ENCODE measurements around the gene CEP152.
"Not testable (repeated sequence)": the region's sequence is repeated elsewhere in the genome, so short reads cannot be mapped to it uniquely, and the experiment has no call there.

CEP152 gene

DNA sequence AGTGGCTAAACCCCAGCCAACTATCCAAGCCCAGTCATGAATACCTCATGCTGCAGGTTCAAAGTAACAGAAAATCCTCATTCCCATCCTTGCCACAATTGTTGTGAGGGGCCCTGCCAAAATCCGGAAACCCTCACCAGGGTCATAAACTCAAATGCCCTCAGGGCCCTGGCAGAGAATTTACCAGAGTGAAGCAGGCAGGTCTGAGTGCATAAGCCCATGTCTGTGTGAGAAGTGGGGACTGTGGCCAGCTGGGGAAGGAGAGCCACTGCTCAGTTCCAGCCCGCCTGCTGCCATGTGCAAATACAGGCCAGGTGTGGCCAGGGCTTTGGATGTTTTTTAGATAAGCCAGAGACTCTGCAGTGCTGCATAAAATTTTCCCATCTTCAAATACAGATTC is 7.0 kb downstream of the CEP152 start:
- DNase-seq (ENCODE audit: low spot score), result no peak

DNA sequence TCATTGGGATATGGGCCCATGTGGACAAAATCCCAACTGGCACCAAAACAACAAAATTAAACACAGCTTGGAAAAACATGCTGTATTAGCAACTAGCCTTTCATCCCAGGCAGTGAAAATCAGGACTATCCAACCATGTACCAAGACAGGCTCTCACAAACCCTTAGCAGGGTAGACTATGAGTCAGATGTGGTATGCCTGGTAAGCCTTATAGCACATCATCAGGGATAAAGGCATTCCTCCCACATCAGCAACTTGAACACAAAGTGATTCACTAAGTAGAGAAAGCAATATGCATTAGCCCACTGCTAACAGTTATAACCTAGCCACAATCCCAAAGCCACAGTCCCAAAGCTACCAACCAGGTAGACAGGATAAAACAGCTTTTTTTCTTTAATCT is 8.0 kb downstream of the CEP152 start:
- DNase-seq (ENCODE audit: low spot score), result no peak

DNA sequence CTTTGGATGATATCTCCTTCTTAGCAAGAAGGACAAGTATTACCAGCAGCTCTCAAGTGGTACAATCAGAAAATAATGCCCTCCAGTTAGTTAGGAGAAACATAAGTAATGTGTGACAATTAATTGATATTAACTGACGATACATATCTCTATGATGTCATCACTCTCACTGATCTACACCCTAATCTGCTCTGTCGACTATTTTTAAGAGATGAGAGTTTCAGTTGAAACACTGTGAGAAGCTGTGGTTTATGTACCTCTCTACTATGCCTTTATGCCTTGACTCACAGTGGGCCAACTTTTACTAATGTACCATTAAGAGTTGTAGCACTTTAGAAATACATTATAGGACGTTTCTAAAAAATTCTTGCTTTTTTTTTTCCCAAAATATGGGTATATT is 8.6 kb downstream of the CEP152 start:
- no peak for DNase-seq (ENCODE audit: low spot score)

DNA sequence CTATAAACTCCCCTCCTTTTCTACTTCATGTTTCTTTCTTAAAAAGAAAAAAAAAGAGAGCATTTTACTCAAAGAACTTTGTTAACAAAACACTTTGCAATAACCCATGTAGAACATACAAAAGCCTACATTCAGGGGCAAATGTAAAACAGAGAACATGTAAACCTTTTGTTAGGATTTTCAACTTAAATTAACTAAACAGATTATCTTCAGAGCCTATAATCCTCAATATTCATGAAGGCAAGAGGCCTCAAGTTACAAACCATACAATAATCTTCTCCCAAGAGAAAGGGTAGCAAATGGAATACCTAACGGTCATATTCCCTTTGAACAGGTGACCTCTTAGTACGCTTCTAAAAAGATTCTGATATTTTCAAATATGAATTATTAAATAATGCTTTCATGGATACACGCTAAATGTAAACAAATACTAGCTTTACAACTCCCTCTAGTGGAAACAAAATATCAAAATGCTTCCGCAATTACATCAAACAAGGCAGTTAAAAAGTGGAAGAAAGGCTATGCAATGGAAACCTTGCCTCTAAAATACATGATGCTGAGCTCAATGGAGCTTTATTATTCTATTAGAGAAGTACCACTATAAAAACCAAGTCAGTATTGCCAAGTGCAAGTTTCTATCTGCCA is 9.9 kb downstream of the CEP152 start:
- DNase-seq (ENCODE audit: low spot score), result no peak

DNA sequence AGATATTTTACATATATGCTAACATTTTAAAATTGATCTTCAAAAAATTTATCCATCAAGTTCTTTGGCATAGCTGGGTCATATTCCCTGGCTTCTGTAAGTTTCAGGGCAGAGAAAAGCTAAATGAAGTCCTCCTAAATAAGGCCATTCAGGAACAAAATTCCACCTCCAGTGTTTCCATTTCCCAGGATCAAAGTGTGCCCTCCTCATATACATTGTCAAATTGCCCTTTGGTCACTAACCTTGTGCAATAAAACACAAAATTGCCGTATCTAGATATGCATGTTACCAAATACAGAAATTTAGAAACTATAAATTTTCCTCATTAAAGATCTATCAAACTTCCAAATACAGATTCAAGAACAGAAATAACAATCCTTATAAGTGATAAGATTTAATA is 10.6 kb downstream of the CEP152 start:
- no peak for DNase-seq (ENCODE audit: low spot score)

DNA sequence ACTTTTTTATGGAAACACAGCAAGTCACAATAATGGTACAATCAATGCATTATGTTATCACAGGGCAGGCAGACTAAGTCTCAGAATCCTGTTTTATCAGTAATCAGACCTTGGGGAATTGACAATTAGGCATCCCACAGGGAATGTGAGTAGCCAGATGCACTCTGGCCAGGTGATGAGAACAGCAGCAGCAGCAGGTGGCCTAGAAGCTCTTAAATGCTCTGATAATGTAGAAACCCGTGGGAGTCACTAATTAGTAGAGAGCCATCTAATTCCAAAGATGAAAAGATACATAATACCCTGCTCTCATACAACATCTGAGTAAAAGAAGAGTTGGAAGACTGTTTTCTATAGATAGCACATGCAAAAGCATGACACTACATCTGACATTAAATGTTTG is 12.6 kb downstream of the CEP152 start:
- DNase-seq (ENCODE audit: low spot score), result no peak

DNA sequence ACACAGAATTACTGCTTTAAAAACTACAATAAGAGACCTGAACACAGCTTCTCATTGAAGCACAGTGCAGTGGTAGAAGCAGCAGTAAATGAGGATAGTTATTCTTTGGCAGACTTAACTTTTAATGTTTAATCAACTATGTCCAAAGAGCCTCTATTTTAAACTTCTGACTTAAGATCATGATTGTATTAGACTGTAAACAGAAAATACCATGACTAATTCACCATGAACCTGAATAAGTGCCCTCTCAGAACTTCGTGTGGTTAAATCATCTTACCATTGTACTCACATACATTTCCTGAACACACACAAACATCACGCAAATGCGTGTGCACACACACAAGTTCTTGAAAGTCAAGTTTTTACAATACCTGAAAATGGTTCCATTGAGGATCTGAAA is 13.9 kb downstream of the CEP152 start:
- DNase-seq (ENCODE audit: low spot score), result no peak

DNA sequence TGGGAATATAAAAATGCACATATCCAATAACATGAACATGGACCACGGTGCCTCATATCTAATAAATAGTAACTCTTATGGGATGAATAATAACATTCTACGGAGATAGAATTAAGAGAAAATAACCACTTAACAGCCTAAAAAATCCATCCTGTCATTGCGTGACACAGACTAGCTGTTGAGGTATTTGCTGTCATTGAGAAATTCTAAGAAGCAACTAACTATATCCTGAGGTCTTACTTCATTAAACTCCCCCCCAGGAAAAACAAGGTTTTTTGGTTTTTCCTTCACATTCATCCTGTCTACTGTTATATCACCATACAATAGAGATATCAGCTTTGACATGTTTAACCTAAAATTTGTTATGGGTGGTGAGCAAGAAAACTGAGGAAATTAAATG is 14.3 kb downstream of the CEP152 start:
- DNase-seq (ENCODE audit: low spot score), result no peak

DNA sequence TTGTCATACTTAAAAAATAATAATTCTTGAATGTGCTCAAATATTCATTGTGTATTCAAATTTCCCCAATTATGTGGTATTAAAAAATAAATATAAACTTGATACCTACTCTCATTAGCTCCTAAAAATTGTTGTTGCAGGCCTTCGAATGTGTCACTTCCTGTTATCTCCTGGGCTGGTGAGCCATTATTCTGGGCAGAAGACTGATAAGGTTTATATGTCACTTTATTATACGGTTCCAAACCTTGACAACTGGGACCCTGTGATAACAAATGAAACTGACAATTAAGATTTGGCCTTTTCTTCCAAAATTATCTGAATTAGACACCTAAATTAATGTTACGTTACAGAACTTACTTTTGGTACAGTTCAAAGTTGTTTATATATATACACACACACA is 15.0 kb downstream of the CEP152 start:
- DNase-seq (ENCODE audit: low spot score), result no peak

DNA sequence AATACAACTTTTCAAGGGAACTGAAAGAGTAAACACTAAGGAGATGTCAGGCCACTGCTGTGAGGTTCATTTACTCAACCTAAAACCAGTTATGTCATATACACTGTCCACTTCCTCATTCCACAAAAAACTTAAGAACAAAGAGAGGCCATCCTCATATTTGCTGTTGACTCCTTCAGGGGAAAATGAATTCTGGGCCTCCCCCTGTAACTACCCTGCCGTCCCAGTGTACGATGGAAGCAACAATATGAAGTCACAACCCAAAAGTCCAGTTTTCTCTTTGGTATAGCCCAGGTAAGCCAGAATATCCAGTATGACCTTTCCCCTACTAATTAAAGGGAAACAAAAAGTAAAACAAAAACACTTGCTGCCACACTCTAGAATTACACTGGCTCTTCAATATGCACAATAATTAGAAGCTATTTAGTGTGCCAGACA is 16.2 kb downstream of the CEP152 start:
- no peak for DNase-seq (ENCODE audit: low spot score)

DNA sequence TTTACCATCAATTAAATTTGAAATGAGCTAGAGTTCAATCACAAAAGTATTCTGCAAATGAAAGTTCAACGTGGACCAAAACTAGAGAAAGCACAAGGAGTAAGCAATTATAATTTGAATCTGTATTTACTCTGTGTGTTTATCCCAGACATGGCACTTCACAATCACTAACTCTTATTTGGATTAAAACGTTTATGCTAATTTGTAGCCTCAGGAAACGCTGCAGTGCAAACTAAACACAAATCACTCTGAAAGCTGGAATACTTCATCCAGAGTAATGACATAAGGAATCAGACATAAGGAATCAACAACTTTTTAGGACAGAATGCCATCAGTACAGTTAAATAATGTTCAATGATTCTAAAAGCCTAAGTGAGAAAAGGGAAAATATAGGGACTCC is 18.5 kb downstream of the CEP152 start:
- DNase-seq (ENCODE audit: low spot score), result no peak

DNA sequence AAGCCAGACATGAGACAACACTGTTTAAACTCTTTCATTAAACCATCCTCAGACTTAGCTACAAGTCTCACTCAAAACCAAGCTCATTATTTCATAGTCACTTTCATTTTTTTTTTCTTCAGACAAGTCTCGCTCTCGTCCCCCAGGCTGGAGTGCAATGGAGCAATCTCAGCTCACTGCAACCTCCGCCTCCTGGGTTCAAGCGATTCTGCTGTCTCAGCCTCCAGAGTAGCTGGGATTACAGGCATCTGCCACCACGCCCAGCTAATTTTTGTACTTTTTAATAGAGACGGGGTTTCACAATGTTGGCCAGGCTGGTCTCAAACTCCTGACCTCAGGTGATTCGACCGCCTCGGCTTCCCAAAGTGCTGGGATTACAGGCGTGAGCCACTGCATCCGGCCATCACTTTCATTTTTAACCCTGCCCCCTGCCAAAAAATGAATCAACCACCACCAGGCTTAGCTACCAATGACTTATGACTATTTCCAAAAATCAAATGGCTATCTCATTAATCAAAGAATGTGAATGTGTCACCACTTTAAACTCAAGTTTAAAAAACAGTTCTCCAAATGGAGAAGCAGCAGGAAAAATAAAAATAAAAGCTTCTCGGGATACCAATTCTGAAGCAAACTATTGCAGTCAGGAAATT is 20.3 kb downstream of the CEP152 start:
- not testable (repeated sequence) for DNase-seq (ENCODE audit: low spot score)

DNA sequence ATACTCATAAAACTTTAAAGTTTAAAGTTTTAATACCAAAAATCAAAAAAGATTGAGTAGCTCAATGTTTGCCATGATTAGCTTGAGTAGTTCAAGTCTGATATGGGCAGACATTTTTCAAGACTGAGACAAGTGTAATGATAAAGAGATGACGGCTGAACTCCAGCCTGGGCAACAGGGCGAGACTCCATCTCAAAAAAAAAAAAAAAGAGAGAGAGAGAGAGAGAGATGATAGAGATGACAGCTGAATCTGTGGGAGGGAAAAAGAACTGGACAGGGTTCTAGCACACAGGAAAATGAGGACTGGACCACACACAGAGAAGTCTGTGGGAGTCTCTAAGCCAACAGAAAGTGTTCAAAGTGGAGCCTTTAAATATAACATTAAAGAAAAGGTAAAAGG is 25.2 kb downstream of the CEP152 start:
- no peak for DNase-seq (ENCODE audit: low spot score)

DNA sequence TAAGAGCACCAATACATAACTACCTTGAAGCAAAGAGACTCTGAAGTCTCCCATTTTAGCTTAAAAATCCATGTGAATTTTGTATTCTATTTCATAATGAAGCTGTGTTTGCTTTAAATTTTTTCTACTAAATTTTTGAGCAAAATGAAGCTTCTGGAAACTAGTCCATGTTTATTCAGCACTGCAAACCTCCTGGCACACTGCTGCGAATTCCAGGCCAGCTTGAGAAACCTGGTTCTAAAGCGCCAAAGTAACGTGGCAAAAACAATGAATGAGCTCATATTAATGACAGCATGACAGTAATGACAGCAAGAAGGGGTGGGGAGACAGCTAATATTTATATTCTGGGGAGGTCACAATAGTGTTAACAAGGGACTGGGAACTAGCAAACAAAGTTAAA is 25.7 kb downstream of the CEP152 start:
- DNase-seq (ENCODE audit: low spot score), result no peak

DNA sequence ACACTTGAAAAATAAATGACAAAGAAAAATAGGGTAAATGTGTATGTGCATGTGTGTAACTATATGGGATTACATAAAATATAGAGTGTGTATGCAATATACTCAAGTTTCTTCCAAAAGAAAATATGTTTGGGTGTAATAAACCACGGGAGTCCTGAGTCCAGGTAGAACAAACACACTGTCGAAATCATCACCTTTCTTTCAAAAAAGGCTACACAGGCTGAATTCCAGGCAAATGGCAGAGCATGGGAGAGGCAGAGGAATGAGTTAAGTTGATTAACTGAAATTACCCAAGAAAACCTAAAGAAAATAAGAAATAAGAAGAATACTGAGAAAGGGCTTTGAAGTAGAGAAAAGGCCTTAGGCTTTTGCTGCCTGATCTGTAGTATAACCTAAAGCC is 26.1 kb downstream of the CEP152 start:
- DNase-seq (ENCODE audit: low spot score), result no peak

DNA sequence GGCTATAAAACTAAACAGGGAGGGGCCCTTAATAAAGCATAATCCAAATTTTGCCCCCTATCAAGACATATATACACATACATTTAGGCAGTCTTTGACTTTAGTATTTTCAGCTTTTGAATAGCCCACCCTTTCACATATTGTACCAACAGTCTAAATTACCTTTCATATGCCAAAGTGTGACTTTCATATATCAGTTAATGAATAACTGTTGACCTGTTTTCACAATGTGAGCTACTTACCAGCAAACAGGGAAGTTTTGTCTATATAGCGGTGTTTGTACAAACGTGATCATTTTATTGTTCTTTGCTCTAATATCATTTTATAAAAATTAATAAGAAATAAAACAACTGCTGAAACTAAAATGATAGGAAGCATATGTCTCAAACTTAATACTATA is 28.0 kb downstream of the CEP152 start:
- DNase-seq (ENCODE audit: low spot score), result no peak

DNA sequence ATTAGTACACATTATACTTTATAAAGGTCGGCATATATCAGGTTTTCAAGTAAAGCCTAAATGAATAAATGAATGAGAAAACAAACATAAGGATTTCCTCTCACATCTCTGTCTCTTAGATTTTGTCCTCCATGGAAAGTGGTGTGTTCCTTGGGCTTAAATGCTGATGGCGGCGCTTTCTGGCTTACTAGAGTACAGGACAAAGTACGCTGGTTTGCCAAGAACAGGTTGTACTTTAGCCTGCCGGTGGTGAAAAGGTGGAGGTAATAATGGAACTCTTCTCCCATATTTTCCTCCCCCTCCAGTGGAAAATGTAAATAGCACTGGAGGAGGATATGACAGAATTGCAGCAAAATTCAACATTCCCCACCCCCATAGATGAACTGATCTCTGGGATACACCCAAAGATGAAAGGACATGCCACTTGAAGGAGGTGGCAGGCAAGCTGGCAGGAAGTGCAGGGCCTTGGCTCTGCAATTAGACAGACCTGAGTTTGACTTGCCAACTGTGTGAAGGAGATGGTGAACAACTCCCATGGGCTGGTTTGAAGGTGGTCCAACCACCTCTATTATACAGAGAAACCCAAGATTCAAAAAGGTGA is 29.3 kb downstream of the CEP152 start:
- no peak for DNase-seq (ENCODE audit: low spot score)

DNA sequence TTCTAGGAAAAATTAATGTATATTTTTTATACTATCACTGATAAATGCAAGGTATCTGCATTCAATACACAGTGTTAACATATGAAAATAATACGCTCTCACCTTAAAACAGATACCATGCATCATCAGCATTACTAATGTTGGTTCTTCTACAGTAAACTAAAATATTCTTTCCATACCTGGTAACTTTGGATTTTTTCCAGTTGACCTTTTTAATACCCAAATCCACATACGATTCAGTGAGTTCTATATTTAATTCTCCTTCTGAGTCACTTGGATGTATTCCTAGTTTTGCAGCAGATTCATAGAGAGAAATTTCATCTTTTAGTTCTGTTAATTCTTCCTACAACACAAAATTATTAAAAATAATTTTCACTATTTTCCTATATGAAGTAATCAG is 29.9 kb downstream of the CEP152 start:
- no peak for DNase-seq (ENCODE audit: low spot score)

DNA sequence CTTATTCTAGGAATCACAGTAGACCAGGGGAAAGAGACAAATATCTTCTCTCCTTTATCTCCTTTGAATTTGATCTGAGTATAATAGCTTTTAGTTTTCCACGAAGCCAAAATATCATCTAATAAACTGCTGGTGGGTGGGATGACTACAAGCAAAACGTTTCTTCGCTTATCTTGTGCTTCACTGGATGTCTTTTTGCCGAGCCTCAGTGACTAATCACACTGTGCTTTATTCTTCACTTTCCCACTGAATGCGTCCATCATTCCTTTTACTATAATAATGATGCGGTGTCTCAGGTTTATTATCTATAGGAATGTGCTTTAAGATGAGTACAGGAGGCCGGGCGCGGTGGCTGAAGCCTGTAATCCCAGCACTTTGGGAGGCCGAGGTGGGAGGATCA is 32.5 kb downstream of the CEP152 start:
- no peak for DNase-seq (ENCODE audit: low spot score)

DNA sequence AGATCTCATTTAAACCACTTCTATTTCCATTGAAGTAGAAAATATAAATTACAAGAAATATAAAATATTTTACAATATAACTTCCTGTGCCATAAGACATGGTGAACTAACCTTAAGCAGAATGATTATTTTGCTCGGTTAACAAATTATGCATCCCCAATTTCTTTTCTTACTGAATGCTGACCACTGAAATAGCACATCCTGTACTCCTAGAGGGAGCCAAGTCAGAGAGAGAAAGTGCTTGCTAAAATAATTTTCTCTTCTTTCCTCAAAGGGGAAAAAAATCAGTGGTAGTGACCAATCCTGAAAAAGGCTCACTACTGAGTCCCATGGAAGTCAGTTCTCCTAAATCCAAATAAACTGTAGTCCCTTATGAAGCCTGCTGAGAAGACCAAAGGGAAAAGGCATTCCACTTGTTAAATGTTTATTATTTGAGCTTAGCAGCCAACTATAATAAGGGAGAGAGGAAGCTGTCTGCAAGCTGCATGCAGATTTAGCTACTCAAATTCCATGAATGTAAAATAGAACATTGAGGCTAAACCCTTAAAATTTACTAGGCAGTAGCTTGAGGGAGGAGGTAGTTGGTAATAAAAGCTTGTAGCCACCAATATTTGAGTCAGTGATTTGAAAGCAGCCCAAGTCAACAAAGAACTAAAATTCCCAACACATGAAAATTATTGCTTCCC is 33.1 kb downstream of the CEP152 start:
- no peak for DNase-seq (ENCODE audit: low spot score)

DNA sequence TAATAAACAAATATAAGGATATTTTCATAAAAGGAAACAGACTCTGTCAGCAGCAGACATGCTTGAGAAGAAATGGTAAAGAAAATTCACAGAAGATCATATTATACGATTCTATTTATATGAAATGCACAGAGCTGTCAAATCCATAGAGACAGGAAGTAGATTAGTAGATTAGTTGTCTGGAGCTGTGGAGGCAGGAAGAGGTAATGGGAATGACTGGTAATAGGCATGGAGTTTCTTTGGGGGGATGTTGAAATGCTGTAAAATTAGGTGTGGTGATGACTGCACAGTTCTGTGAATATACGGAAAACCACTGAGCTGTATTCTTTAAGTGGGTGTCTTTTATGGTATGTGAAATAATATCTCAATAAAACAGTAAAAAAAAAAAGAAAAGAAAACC is 35.3 kb downstream of the CEP152 start:
- no peak for DNase-seq (ENCODE audit: low spot score)

DNA sequence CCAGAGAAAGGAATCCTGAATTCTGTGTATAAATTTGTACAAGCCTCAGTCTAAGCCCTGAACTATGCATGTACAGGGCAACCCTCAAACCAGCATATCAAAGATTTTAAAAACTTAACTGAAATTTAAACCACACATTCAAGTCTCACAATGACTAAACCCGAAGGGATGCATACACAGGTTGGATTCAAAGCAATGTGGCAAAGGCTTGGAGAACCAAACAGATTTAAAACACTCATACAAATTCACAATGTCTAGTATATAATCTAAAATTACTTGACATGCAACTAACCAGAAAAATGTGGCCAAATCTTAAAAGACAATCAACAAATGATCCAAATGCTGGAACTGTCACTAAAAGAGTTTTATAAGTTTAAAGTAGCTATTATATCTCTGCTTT is 36.4 kb downstream of the CEP152 start:
- no peak for DNase-seq (ENCODE audit: low spot score)

DNA sequence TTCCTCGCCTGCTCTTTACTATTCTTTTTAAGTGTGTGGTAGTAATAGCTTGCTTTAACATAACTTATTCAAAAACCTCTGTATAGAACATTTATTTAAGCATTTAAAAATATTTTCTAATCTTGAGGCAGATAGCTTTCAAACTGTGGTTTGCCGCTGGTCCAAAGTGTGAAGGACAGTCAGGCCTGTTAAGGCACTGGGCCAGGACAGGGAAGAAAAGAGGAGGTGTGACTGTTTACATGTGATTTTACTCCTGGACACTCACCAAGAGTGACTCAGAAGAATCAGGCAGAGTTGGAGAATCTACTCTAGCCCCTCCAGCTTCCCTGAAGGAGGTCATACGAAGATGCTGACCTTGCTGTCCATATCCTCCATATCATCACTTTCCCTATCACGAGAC is 44.7 kb downstream of the CEP152 start:
- DNase-seq (ENCODE audit: low spot score), result no peak
